Stimulated activated naive CD8-positive, alpha-beta T cell treated with anti-CD3 and anti-CD28 coated beads, Interleukin-15, Interleukin-2, amounts not matched to agents 100 U/mL and 50 U/mL, for 24 hours (primary cell): Measurements from ENCODE around the gene ING3.

Source experiments
- ATAC-seq: fragments of 150-1000 bp; cut with Tn5 transposase; one replicate; pipeline ENCODE4 v1.10.0; 2021
- DNase-seq: peaks from one replicate; pipeline ENCODE4 v3.0.0; 2021

Gene ING3

DNA sequence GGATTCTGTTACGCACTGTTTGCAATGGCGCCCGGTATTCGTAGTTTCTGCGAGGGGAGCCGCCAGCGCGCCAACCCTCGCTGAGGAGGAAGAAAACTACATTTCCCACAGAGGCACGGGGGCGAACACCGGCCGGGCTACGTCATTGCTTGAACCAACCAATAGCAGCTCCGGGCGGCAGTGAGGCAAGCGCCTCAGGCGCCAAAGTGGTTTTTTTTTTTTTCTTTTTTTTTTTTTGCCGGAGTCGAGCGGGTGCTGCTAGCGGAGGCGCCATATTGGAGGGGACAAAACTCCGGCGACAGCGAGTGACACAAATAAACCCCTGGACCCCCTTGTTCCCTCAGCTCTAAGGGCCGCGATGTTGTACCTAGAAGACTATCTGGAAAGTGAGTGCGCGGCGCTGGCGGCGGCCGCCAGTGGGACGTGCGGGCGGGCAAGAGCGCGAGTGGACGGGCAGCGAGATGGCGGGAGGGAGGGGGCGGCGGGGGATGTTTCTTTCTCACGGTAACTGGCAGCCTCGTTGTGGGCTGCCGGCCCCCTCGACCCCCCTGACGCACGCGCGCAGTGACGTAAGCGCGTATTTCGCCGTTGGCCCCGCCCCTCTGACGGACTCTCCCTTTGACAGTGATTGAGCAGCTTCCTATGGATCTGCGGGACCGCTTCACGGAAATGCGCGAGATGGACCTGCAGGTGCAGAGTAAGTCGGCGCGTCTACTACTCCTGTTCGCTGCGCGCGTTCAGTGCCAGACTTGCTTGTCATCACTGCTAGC is at the start of gene ING3:
Gene ING3 (plus strand): TSS at position 239 of the 770 bp plus-strand sequence. CDS start 120 bp downstream, at position 359.
- ATAC-seq (peak; percentile 96), DNase-seq (peak; percentile 96)

DNA sequence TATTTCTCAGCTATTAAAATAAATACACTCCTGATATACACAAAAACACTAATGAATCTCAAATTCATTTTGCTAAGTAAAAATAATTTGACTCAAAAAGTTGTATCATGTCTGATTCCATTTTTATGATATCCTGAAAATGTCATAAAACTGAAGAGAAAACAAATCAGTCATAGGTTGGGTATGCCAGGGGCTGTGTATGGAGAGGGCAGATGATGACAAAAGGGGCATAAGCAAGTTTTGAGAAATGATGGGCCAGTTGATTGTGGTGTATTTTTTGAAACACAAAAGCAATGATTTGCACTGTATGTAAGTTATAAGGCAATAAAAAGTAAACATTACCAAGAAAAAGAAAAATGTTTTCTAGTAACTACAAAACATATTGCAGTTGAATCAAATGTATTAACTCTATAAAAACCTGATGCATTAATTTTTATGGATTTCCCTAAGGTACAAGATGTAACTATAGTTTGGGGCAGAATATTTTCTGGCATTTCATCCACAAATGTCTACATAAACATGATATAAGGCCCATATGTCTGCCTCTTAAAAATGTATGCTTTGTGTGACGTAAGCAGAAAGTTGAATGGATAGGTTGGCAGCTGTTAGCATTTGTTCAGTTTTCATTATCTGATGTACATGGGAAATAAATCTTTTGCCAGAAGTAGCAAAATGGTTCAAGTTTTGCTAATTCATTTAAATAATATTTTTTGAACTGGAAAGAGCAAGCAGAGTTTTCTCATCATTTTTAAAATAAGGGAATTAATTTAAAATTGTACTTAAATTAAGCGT is 35.1 kb upstream of the ING3 start:
- ATAC-seq (no peak), DNase-seq (no peak)

- ATAC-seq = no peak
- DNase-seq = no peak
These were observed 34.5 kb upstream of the ING3 start for GRCh38 chr7:120916121-120916520.

GRCh38 chr7:120916538-120916937 is 34.0 kb upstream of the ING3 start:
- DNase-seq (no peak), ATAC-seq (no peak)

GRCh38 chr7:120919466-120919865 is 31.1 kb upstream of the ING3 start:
- ATAC-seq = no peak

DNA sequence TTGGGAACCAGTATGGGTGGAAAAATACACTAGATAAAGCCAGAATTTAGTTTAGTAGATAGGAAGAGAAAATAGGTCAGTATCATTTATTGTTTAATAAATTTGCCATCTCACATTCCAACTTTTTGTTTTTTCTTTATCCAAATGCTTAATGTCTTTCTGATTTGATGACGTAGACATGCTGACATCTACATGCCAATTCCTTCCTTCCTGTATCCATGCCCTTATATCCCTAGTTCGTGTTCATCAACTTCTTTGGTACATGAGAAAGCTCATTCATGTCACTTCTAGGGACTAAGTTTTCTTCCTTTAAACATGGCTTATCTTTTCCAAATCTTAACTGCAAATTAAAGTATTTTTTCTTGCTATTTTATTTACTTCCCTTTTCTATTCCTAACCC is 30.5 kb upstream of the ING3 start:
- no peak for ATAC-seq
- DNase-seq = no peak

More at GRCh38 chr7:120919466-120919865, 31.1 kb upstream of the ING3 start:
- no peak for DNase-seq

GRCh38 chr7:120920591-120921274 is 29.8 kb upstream of the ING3 start:
- ATAC-seq (no peak), DNase-seq (no peak)

GRCh38 chr7:120924837-120925236 is 25.7 kb upstream of the ING3 start:
- ATAC-seq (no peak), DNase-seq (no peak)

DNA sequence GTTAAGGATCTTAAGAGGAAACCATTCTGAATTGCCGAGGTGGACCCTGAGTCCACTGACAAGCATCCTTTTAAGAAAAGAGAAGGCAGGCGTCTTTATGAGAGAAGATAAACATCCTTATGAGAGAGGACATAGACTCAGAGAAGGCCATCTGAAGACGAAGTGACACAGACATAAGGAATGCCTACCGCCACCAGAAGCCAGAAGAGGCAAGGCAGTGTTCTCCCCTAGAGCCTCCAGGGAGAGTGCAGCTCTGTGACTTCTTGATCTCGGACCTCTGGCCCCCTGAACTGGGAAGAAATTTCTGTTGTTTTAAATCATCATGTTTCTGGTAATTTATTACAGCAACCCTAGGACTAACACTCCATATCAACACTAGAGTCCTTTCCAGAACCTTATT is 25.2 kb upstream of the ING3 start:
- DNase-seq (no peak), ATAC-seq (no peak)

- ATAC-seq = no peak
These were observed 23.6 kb upstream of the ING3 start for GRCh38 chr7:120926943-120927346.

GRCh38 chr7:120927454-120928103 is 23.0 kb upstream of the ING3 start:
- no peak for ATAC-seq

More at GRCh38 chr7:120926943-120927346, 23.6 kb upstream of the ING3 start:
- DNase-seq = no peak

DNA sequence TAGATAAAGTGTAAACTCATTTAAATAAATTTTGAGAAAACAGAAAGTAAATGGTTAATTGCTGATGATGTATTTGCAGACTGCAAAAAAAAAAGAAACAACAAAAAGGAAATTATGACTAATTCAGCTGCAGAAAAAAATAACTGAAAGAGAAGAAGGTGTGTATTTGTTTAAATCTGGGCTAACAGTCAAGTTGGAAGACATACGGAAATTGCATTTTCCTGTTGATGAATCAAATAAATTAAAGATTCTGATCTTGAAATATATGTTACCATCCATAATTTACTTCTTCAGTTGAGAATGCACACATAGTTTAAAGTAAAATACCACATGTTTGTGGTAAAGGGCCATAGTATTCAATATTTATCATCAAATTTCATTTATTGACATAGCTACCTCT is 19.3 kb upstream of the ING3 start:
- ATAC-seq (no peak), DNase-seq (no peak)

More at GRCh38 chr7:120927454-120928103, 23.0 kb upstream of the ING3 start:
- no peak for DNase-seq

DNA sequence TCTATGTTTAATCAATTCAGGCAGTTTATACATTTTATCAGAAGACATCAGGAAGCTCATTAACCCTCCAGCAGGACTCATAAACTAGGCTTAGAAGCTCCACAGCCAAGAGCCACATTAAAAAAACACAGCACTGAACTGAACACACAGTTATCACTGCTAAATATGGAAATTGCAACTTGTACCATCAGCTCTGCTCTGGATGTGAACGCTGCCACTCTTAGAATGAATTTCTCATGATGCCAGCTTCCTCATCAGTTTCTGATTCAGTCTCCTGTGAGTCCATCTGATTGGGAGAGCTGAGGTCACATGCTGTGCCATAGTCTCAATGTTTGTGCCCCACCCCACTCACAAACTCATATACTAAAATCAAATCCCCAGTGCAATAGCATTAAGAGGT is 17.1 kb upstream of the ING3 start:
- ATAC-seq (peak; percentile 14), DNase-seq (no peak)

DNA sequence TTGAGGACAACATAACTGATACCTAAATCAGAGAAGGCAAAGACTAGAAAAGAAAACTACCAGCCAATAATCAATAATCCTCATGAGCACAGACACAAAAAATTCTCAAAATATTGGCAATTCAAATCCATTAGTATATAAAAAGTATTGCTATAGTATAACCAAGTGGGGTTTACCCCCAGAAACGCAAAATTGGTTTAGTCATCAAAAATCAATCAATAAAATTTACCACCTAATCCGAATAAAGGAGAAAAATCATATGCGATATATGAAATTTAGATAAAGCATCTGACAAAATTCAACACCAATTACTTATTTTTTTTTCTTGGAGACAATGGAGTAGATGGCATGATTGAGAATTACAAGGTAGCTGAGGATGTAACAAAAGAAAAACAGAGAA is 11.2 kb upstream of the ING3 start:
- DNase-seq (no peak), ATAC-seq (no peak)

GRCh38 chr7:120941064-120941463 is 9.5 kb upstream of the ING3 start:
- no peak for ATAC-seq

DNA sequence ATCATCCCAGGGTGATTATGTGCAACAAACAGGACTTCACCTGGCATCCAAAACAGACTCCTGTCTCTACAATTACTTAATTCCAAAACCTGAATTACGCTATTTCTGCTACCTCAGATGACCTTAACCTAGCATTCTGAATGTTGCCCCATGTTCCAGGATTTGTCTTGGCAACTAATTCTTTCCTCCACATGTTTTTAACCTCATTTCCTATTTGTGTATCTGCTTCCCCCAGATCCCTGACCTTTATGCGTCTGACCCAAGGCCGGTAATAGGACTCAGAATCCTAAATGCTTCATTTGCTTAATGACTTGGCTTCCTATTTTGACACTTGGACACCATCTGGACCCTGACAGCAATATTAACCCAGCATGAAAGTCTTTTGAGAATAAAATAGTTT is 8.7 kb upstream of the ING3 start:
- DNase-seq = no peak
- no peak for ATAC-seq

More at GRCh38 chr7:120941064-120941463, 9.5 kb upstream of the ING3 start:
- DNase-seq = no peak

- DNase-seq (no peak), ATAC-seq (no peak)
These were observed 7.7 kb upstream of the ING3 start for GRCh38 chr7:120942861-120943260.

DNA sequence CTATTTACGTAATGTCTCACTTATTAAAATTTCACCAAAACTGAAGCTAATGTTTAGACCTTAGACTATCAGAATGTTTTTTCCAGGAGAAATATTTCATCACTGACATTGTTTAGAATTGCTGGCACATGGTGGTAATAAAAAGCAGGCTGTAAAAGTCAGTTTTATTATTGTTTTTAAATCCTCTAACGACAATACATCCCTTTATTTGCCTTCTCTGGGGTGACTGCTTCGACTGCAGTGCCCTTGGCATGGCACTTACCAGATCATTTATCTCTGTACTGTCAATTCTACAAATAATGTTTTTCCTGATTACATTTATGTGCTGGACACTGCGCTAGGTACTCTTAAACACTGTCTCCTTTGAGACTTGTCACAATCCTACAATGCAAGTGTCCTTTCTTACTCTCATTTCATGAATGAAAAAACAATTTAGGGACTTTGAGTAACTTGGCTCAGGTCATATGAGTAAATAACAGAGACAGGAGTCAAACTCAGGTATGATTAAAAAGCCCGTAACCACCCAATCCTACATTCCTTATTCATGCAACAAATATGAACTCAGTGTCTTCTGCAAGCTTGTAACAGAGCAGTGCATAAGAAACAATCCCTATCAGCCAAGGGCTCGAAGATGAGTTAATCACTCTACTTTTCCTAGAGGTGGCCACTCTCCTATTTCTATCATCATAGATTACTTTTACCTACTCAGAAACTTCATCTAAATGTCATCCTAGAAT is 5.6 kb upstream of the ING3 start:
- ATAC-seq (no peak), DNase-seq (no peak)

DNA sequence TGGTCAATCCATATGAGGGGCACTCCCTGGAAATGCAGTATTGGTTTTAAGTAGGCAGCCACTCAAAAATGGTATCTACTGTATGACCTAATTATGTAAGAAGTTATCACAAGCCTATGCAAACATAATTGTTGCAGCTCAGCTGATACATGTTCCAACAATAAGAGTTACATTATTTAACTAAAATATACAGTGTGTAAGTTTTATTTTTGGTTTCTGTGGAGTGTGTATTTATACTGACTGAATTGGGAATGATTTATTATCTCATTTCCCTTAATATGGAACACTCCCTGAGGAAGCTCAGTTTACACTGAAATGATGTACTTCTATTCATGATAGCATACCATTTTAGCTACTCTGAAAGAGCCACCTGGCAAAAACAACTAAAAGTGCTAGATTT is 2.6 kb upstream of the ING3 start:
- ATAC-seq (no peak), DNase-seq (no peak)

- DNase-seq (no peak), ATAC-seq (no peak)
These were observed 1.1 kb upstream of the ING3 start for GRCh38 chr7:120949393-120949911.

- ATAC-seq (no peak), DNase-seq (no peak)
These were observed 509 bp upstream of the ING3 start for GRCh38 chr7:120949998-120950538.
